ENCODE measurements around the gene ZPLD1. TPM values are rescaled to one million over a fixed set of nuclear protein-coding genes. Genes with fewer than 3 reads are reported as not detected.

The ZPLD1 gene
- total and polyA plus RNA-seq, 2 of the 8 experiments (the other 6 are each of a cell fraction or from before 2014, with no cell fraction given) = not detected

- TF ChIP-seq BCL11A (IDR thresholded peaks at IDR 0.05; ENCODE audit: low read depth in 2 of 2, low read length in 2 of 2) (no peak), SIX5 (IDR thresholded peaks at IDR 0.05; ENCODE audit: low read depth, low read length) (no peak), KDM1A (IDR thresholded peaks at IDR 0.05; ENCODE audit: borderline replicate concordance, low read length) (no peak)
Measured at GRCh38 chr3:102514241-102514640, 79.4 kb downstream of the ZPLD1 start (continued).
